B cell (primary cell): ENCODE measurements around the gene CMTR1.

Source experiments
- CTCF ChIP-seq: fragments of 200-600 bp; IDR thresholded peaks from one replicate; pipeline ENCODE4 v1.8.0; 2022; ENCODE audit warnings: antibody characterized with exemption, mild to moderate bottlenecking
- EZH2 ChIP-seq: IDR thresholded peaks from 2 replicates; pipeline ENCODE4 v1.6.1; 2012; ENCODE audit warnings: borderline replicate concordance, low read depth, mild to moderate bottlenecking, moderate library complexity, low read length; ENCODE audit not compliant: insufficient read depth, poor library complexity, severe bottlenecking

GRCh38 chr6:37493661-37493995, 60.6 kb downstream of the CMTR1 start:
- TF ChIP-seq CTCF (no peak), EZH2 (no peak)
